A204.1 (cell line): ENCODE results near the gene SLC38A1.
"Not testable (repeated sequence)": the region's sequence is repeated elsewhere in the genome, so short reads cannot be mapped to it uniquely, and the experiment has no call there.

ENCODE experiments used
- FAIRE-seq: peaks from 2 replicates; lab custom pipeline; 2012; peaks lifted over from hg19 to GRCh38; lab: Jason Lieb, UNC

Gene SLC38A1

GRCh38 chr12:46263140-46264016 lies 5.5 kb downstream of the SLC38A1 start:
- no peak for FAIRE-seq

GRCh38 chr12:46261646-46262045 lies 7.2 kb downstream of the SLC38A1 start:
- FAIRE-seq: no peak

GRCh38 chr12:46260913-46261476 lies 7.8 kb downstream of the SLC38A1 start:
- FAIRE-seq: no peak

- no peak for FAIRE-seq
Observed at GRCh38 chr12:46260124-46260912, 8.5 kb downstream of the SLC38A1 start.

- FAIRE-seq: no peak
Observed at GRCh38 chr12:46259713-46260112, 9.1 kb downstream of the SLC38A1 start.

- no peak for FAIRE-seq
Observed at GRCh38 chr12:46259071-46259470, 9.8 kb downstream of the SLC38A1 start.

- FAIRE-seq: no peak
Observed at GRCh38 chr12:46258129-46258528, 10.7 kb downstream of the SLC38A1 start.

GRCh38 chr12:46256942-46257341 lies 11.9 kb downstream of the SLC38A1 start:
- no peak for FAIRE-seq

- no peak for FAIRE-seq
Observed at GRCh38 chr12:46253544-46254162, 15.2 kb downstream of the SLC38A1 start.

- not testable (repeated sequence) for FAIRE-seq
Observed at GRCh38 chr12:46251994-46252393, 16.8 kb downstream of the SLC38A1 start.

GRCh38 chr12:46249960-46250359 lies 18.9 kb downstream of the SLC38A1 start:
- FAIRE-seq: not testable (repeated sequence)

GRCh38 chr12:46246021-46246700 lies 22.7 kb downstream of the SLC38A1 start:
- no peak for FAIRE-seq

GRCh38 chr12:46244997-46245396 lies 23.8 kb downstream of the SLC38A1 start:
- no peak for FAIRE-seq

- FAIRE-seq: no peak
Observed at GRCh38 chr12:46244273-46244915, 24.4 kb downstream of the SLC38A1 start.

- no peak for FAIRE-seq
Observed at GRCh38 chr12:46242569-46242968, 26.3 kb downstream of the SLC38A1 start.

- FAIRE-seq: no peak
Observed at GRCh38 chr12:46240436-46240835, 28.4 kb downstream of the SLC38A1 start.

- FAIRE-seq: no peak
Observed at GRCh38 chr12:46238821-46239220, 30.0 kb downstream of the SLC38A1 start.

GRCh38 chr12:46237371-46238045 lies 31.3 kb downstream of the SLC38A1 start:
- no peak for FAIRE-seq

- no peak for FAIRE-seq
Observed at GRCh38 chr12:46234000-46234399, 34.8 kb downstream of the SLC38A1 start.

- no peak for FAIRE-seq
Observed at GRCh38 chr12:46233423-46233822, 35.4 kb downstream of the SLC38A1 start.

GRCh38 chr12:46230983-46231382 lies 37.9 kb downstream of the SLC38A1 start:
- FAIRE-seq: no peak
